Esophagus squamous epithelium (tissue), 5 donors: ENCODE results near the gene IFT88. TPM values are rescaled to one million over a fixed set of nuclear protein-coding genes. Genes with fewer than 3 reads are reported as not detected.
A peak's percentile ranks its signal among the peaks of the same experiment; 100 is the strongest.

Experiments used
- DNase-seq: peaks from one replicate; lab custom pipeline; 2025; lab: John Stamatoyannopoulos, UW
- H3K27ac ChIP-seq, 4 donors: fragments of 200-600 bp; sonication (generic); one replicate each; pipeline ENCODE4 v1.5.1; 2016 to 2019; ENCODE audit warnings: mild to moderate bottlenecking in 1 of 4
- H3K27me3 ChIP-seq, 4 donors: fragments of 200-600 bp; sonication (generic); 1 replicate in 3 of 4; 2 replicates in 1 of 4; pipeline versions ENCODE4 v1.5.1 to v1.6.0; 2017 to 2021; ENCODE audit warnings: antibody characterized with exemption in 1 of 4
- H3K36me3 ChIP-seq, 3 donors: fragments of 200-600 bp; sonication (generic); one replicate each; pipeline ENCODE4 v1.5.1; 2016 to 2019
- H3K4me1 ChIP-seq, 3 donors: fragments of 200-600 bp; sonication (generic); one replicate each; pipeline ENCODE4 v1.5.1; 2017 to 2019
- H3K4me3 ChIP-seq, 4 donors: fragments of 200-600 bp; sonication (generic); 1 replicate in 3 of 4; 2 replicates in 1 of 4; pipeline ENCODE4 v1.5.1; 2016 to 2019; ENCODE audit warnings: mild to moderate bottlenecking in 2 of 4, moderate library complexity in 1 of 4
- H3K9me3 ChIP-seq, 3 donors: fragments of 200-600 bp; sonication (generic); one replicate each; pipeline ENCODE4 v1.5.1; 2016 to 2019
- CTCF ChIP-seq, 6 experiments: fragments of 450-650 bp in 4 of 6; fragments of 200-600 bp in 2 of 6; sonication (generic) in 2 of 6; IDR thresholded peaks; one replicate each; pipeline ENCODE4 v1.5.1; 2016 to 2019; ENCODE audit warnings: antibody characterized with exemption in 6 of 6, mild to moderate bottlenecking in 4 of 6, moderate library complexity in 4 of 6
- POLR2A ChIP-seq, 4 donors: fragments of 450-650 bp; IDR thresholded peaks; one replicate each; pipeline ENCODE4 v1.6.1; 2017; ENCODE audit warnings: antibody characterized with exemption in 4 of 4, mild to moderate bottlenecking in 4 of 4, moderate library complexity in 3 of 4
- WGBS, 2 donors: methylation state at CpG; one replicate each; pipeline ENCODE4 v1.1.5; 2018; 5-methylcytosine and 5-hydroxymethylcytosine counted together
- intact Hi-C: fragments of 100-400 bp; cut with DNase I; formaldehyde crosslinking; loops from one replicate; pipeline ENCODE4 v1.15.0; 2022
- total RNA-seq, 4 donors: library from RNA; depleted of rRNA; stranded (reverse); fragments of >200 nt; gene quantifications; one replicate each; pipeline ENCODE4 v1.1.0, GENCODE V29; 2016
- donor health status: DM: yes; HTN: yes; CAD: no.

IFT88 gene
- total RNA-seq, 4 donors from 2014 or later = 2.0 to 7.8 (median 4.8) TPM

GRCh38 chr13:20525144-20525600, 41.8 kb upstream of the IFT88 start:
- H3K27me3 ChIP-seq = no peaks in the 10 kb centered on the region
- WGBS, 2 donors = 2% methylated on average over 12 of the region's 37 CpGs; no CpG with 5 or more reads in 1 of the 2 donors
- no peaks in the 10 kb centered on the region for H3K9me3 ChIP-seq
- peak overlapping the region; percentile 80 to 94 (median 88) for H3K27ac ChIP-seq
- H3K4me3 ChIP-seq = peak overlapping the region; percentile 66 to 90 (median 78)
- TF ChIP-seq CTCF (IDR thresholded peaks at IDR 0.05) (no peak), POLR2A (IDR thresholded peaks at IDR 0.05) (no peak)
- no peaks in the 10 kb centered on the region for H3K36me3 ChIP-seq
- intact Hi-C loops = no loop called here
- H3K4me1 ChIP-seq = peaks cover 0 to 31% (median 8%) of the 10 kb centered on the region in 3 donors
- DNase-seq = no peak

GRCh38 chr13:20525601-20526544, 41.1 kb upstream of the IFT88 start, which contains the start of gene CRYL1:
Gene CRYL1, minus strand, starts transcription at chr13:20525857. Its CDS starts 63 bp downstream, at chr13:20525794.
- no peaks in the 10 kb centered on the region for H3K27me3 ChIP-seq
- intact Hi-C loops = no loop called here

GRCh38 chr13:20526664-20527063, 40.3 kb upstream of the IFT88 start:
- 19 to 53% methylated on average over 5 of the region's 6 CpGs for WGBS, 2 donors

More at GRCh38 chr13:20525601-20526544, 41.1 kb upstream of the IFT88 start, which contains the start of gene CRYL1:
- 0 to 1% methylated on average over 7 to 18 of the region's 89 CpGs for WGBS, 2 donors
- peaks cover 0 to 31% (median 8%) of the 10 kb centered on the region in 3 donors for H3K4me1 ChIP-seq
- H3K9me3 ChIP-seq = no peaks in the 10 kb centered on the region
- H3K27ac ChIP-seq = peak within 1 kb of the TSS; percentile 80 to 94 (median 88)
- peak; percentile 32 for DNase-seq
- TF ChIP-seq POLR2A (IDR thresholded peaks at IDR 0.05) (peak in 2 of 4 donors; percentile 53 to 69), CTCF (IDR thresholded peaks at IDR 0.05) (no peak)
- H3K4me3 ChIP-seq = peak within 1 kb of the TSS; percentile 66 to 90 (median 78)
- no peaks in the 10 kb centered on the region for H3K36me3 ChIP-seq

GRCh38 chr13:20528452-20528851, 38.5 kb upstream of the IFT88 start:
- no peaks in the 10 kb centered on the region for H3K9me3 ChIP-seq
- no peak for TF ChIP-seq POLR2A (IDR thresholded peaks at IDR 0.05)
- no peak for TF ChIP-seq CTCF (IDR thresholded peaks at IDR 0.05)
- H3K27me3 ChIP-seq = no peaks in the 10 kb centered on the region
- intact Hi-C loops = no loop called here
- no peaks in the 10 kb centered on the region for H3K36me3 ChIP-seq
- H3K27ac ChIP-seq = no peak overlapping the region
- peaks cover 0 to 30% (median 8%) of the 10 kb centered on the region in 3 donors for H3K4me1 ChIP-seq
- DNase-seq = no peak
- 81 to 83% methylated on average over 2 of the region's 2 CpGs for WGBS, 2 donors
- no peak overlapping the region for H3K4me3 ChIP-seq

More at GRCh38 chr13:20526664-20527063, 40.3 kb upstream of the IFT88 start:
- no peaks in the 10 kb centered on the region for H3K36me3 ChIP-seq
- peak overlapping the region; percentile 66 to 90 (median 78) for H3K4me3 ChIP-seq
- DNase-seq = no peak
- no peaks in the 10 kb centered on the region for H3K27me3 ChIP-seq
- intact Hi-C loops = no loop called here
- TF ChIP-seq POLR2A (IDR thresholded peaks at IDR 0.05) (no peak), CTCF (IDR thresholded peaks at IDR 0.05) (no peak)
- no peaks in the 10 kb centered on the region for H3K9me3 ChIP-seq
- peaks cover 0 to 31% (median 8%) of the 10 kb centered on the region in 3 donors for H3K4me1 ChIP-seq
- peak overlapping the region in 3 of 4 donors; percentile 86 to 94 (median 89) for H3K27ac ChIP-seq
